Tibial nerve (tissue), 3 donors: Measurements from ENCODE around the gene TOP2B.

Experiments used
- CTCF ChIP-seq, 5 experiments: fragments of 200-600 bp in 3 of 5; fragments of 450-650 bp in 2 of 5; sonication (generic) in 3 of 5; IDR thresholded peaks; one replicate each; pipeline ENCODE4 v1.5.1; 2016 to 2019; ENCODE audit warnings: antibody characterized with exemption in 5 of 5, mild to moderate bottlenecking in 3 of 5, moderate library complexity in 2 of 5
- POLR2A ChIP-seq, 2 donors: fragments of 450-650 bp; IDR thresholded peaks; one replicate each; pipeline ENCODE4 v1.6.1; 2017; ENCODE audit warnings: antibody characterized with exemption in 2 of 2, mild to moderate bottlenecking in 2 of 2, moderate library complexity in 2 of 2

- no peak for TF ChIP-seq CTCF (IDR thresholded peaks at IDR 0.05)
- TF ChIP-seq POLR2A (IDR thresholded peaks at IDR 0.05) = no peak
Observed at GRCh38 chr3:25621087-25621486, 43.6 kb downstream of the TOP2B start.
